GM18517 (cell line): ENCODE results near the gene LRP6.
"Not testable (repeated sequence)": the region's sequence is repeated elsewhere in the genome, so short reads cannot be mapped to it uniquely, and the experiment has no call there.

Experiments
- ATAC-seq: cut with Tn5 transposase; IDR thresholded peaks from one replicate; pipeline ENCODE4 v1.9.1; 2021; ENCODE audit warnings: mild to moderate bottlenecking, moderate library complexity; ENCODE audit not compliant: unreplicated experiment

LRP6 gene

GRCh38 chr12:12182703-12183365 lies 84.0 kb downstream of the LRP6 start:
- no peak for ATAC-seq

- ATAC-seq = no peak
Measured at GRCh38 chr12:12181511-12181910, 85.3 kb downstream of the LRP6 start.

GRCh38 chr12:12180575-12180974 lies 86.3 kb downstream of the LRP6 start:
- no peak for ATAC-seq

GRCh38 chr12:12180136-12180535 lies 86.7 kb downstream of the LRP6 start:
- ATAC-seq = no peak

- ATAC-seq = no peak
Measured at GRCh38 chr12:12178559-12178958, 88.3 kb downstream of the LRP6 start.

GRCh38 chr12:12176402-12176801 lies 90.4 kb downstream of the LRP6 start:
- ATAC-seq = peak; percentile 48

GRCh38 chr12:12171991-12172511 lies 94.8 kb downstream of the LRP6 start:
- peak; percentile 71 for ATAC-seq

GRCh38 chr12:12167847-12168246 lies 99.0 kb downstream of the LRP6 start:
- no peak for ATAC-seq

GRCh38 chr12:12166751-12167150 lies 100.1 kb downstream of the LRP6 start:
- ATAC-seq = no peak

GRCh38 chr12:12159988-12160387 lies 106.9 kb downstream of the LRP6 start:
- no peak for ATAC-seq

- ATAC-seq = no peak
Measured at GRCh38 chr12:12158858-12159257, 108.0 kb downstream of the LRP6 start.

- ATAC-seq = no peak
Measured at GRCh38 chr12:12157424-12157823, 109.4 kb downstream of the LRP6 start.

- ATAC-seq = no peak
Measured at GRCh38 chr12:12156828-12157227, 110.0 kb downstream of the LRP6 start.

- ATAC-seq = no peak
Measured at GRCh38 chr12:12156116-12156515, 110.7 kb downstream of the LRP6 start.

GRCh38 chr12:12153596-12153995 lies 113.2 kb downstream of the LRP6 start:
- no peak for ATAC-seq

GRCh38 chr12:12147111-12147510 lies 119.7 kb downstream of the LRP6 start:
- no peak for ATAC-seq

- ATAC-seq = not testable (repeated sequence)
Measured at GRCh38 chr12:12144531-12144930, 122.3 kb downstream of the LRP6 start.

GRCh38 chr12:12141000-12141399 lies 125.8 kb downstream of the LRP6 start:
- ATAC-seq = no peak

GRCh38 chr12:12138203-12139154 lies 128.4 kb downstream of the LRP6 start:
- no peak for ATAC-seq

GRCh38 chr12:12133785-12134184 lies 133.1 kb downstream of the LRP6 start:
- ATAC-seq = no peak

- ATAC-seq = no peak
Measured at GRCh38 chr12:12133259-12133658, 133.6 kb downstream of the LRP6 start.

GRCh38 chr12:12128670-12129069 lies 138.2 kb downstream of the LRP6 start:
- no peak for ATAC-seq
